Activated naive CD8-positive, alpha-beta T cell treated with anti-CD3 and anti-CD28 coated beads, Interleukin-2, amount 50 U/mL, for 16 hours (primary cell): ENCODE results near the gene NRROS.
"Not testable (repeated sequence)": the region's sequence is repeated elsewhere in the genome, so short reads cannot be mapped to it uniquely, and the experiment has no call there.

ENCODE experiments used
- DNase-seq: peaks from one replicate; pipeline ENCODE4 v3.0.0-alpha.2; 2020; ENCODE audit warnings: low read depth, low spot score

Gene NRROS

DNA sequence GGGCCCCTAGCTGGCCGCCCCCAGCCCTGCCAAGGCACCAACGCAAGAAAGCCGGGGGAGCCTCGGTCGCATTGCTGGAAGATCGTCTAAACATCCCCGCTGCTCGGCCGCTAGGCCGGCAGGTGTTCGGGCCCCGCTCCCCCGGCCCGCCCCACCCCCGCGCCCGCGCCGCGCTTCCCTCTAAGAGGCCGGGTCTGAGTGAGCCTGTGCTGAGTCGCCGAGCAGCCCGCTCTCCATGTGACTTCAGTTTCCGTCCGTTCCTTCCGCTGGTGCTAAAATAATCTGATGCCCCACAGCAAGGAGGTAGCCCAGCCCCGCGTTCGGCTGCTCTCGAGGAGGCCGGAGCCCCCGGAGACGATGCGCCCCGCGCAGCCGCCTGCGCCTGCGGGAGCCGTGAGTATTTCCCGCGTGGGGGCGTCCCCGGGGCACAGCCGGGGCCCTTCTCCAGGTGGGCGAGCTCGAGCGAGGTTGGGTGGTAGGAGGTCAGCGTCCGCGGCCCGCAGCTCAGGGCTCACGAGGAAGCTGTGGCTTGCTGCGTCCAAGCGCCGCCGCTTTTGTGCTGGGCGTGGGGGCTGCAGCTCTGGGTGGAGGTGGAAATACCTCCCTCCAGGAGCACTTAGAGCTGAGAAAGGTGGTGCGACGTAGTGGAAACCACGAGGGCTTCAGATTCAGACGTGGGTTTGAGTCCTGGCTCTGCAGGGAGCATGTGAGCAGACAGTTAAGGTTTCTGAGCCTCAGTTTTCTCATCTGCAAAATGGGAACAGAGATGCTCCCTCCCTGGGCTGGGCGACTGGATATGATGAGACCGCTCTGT is at the start of gene NRROS:
NRROS (plus strand) TSS at position 212 of the 814 bp plus-strand sequence. CDS start 14,846 bp downstream, outside the sequence.
- DNase-seq, result no peak

DNA sequence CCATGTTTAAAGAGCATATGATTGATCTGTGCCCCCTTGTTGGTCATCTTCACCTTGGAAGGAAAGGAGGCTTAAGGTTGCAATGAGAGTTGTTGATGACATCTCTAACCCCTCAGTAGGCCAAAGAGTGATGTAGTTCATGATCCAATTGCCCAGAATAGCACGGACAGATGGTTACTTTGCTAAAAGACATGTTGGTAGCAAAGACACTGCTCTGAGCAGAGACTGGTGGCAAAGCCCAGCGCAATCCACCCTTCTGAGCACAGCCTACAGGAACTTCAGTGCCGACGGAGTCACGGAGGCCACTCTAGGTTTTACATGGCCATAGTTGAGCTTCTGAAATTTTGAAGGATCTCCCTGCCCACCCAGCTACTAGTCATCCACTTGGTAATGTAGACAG is 49.2 kb upstream of the NRROS start:
- DNase-seq, result no peak

DNA sequence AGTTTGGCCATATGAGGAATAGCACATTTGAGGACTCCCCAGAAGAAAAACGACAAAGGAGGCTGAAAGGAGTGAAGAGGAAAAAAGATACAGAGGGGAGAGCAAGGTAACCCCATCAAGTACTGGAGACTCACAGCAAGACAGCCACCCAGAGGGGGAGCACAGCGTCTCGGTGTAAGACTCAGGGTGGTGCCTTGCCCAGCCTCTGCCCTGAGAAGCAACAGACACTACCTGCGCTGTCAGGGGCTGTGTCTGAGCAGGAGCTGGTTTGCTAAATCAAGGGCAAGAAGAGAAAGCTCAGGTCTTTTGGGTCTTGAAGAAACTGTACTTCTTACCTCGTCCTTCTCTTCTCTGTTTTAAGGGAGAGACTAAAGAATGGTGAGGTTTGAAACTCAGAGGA is 43.1 kb upstream of the NRROS start:
- DNase-seq, result no peak

DNA sequence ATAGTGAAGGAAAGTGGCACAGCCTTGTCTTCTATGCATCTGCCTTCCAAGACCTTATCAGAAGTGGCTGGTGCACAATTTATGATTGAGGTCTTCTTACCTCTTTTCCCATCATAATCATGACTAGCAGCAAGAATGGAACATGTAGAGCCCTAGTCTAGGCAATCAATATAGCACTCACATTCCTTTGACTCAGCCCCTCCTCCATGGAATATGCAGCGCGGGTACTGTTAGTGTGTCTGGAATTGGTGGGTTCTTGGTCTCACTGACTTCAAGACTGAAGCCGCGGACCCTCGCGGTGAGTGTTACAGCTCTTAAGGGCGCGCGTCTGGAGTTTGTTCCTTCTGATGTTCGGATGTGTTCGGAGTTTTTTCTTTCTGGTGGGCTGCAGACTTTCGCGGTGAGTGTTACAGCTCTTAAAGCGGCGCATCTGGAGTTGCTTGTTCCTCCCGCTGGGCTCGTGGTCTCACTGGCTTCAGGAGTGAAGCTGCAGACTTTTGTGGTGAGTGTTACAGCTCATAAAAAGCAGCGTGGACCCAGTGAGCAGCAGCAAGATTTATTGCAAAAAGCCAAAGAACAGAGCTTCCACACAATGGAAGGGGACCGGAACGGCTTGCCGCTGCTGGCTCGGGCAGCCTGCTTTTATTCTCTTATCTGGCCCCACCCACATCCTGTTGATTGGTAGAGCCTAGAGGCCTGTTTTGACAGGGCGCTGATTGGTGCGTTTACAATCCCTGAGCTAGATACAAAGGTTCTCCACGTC is 41.3 kb upstream of the NRROS start:
- not testable (repeated sequence) for DNase-seq

DNA sequence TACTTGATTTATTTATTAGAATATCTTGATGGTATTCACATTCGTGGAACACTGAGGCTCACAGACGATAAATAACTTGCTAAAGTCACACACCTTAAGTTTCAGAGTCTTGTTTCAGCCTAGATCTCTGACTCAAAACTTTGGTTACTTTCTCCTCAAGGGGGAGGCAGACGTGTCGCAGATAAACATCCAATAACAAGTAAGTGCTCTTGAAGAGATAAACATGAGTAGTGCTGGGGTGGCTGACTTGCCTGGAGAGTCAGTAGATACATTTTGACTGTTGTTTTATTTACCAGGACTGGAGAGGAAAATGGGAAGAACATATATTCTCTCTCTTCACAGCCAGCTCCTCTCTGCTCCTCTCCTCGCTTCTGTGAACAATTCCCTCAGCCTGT is 39.8 kb upstream of the NRROS start:
- no peak for DNase-seq

DNA sequence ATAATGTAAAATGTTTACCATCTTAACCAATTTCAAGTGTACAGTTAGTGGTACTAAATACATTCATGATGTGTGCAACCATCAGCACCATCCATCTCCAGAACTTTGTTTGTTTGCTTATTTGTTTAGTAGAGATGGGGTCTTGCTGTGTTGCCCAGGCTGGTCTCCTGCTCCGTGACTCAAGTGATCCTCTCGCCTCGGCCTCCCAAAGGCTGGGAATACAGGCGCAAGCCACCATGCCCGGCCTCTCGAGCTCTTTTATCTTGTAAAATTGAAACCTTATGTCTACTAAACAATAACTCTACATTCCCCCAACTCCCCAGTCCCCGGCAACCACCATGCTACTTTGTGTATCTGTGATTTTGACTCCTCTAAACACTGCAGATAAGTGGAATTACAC is 39.1 kb upstream of the NRROS start:
- no peak for DNase-seq

DNA sequence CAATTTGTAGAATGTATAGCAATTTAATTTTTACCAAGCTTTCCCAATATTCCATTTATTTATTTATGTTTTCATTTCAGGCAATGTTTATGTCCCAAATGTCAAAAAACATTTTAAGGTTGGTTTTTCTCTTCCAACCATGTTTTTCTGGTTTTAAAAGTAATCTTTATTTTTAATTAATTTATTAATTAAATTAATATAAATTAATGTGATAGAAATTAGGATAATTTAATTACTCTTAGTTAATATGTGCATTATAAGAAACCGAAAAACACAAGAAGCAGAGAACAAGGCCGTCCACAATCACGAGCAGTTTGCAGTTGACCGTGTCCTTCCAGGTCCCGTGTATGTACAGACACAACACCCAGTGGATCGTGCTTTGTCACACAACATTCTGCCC is 36.8 kb upstream of the NRROS start:
- DNase-seq, result no peak

DNA sequence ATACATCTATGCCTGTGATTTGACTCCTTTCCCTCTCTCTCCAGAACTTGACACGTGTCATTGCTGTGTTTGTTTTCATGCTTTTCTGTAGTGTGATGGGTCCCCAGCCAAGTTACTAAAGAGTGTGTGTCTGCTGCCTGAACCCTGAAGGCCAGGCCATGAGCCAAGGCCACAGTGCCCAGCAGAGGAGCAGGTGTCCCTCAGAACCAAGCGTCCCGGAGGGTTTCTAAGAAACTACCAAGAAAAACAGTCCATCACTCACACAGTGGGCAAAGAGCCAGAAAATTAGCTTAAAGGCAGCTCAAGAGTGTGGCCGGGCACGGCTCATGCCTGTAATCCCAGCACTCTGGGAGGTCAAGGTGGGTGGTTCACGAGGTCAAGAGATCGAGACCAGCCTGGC is 35.8 kb upstream of the NRROS start:
- no peak for DNase-seq

DNA sequence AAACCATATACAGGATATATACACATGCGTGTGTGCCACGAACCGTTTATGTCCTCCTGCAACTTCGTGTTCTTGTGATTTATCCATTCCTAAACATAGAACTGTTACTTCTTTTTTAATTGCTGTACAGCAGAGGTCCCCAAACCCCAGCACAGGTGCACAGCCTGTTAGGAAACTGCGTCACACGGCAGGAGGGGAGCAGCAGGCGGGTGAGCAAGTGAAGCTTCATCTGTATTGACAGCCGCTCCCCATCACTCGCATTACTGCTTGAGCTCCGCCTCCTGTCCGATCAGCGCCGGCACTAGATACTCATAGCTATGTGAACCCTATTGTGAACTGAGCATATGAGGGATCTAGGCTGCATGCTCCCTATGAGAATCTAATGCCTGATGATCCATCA is 34.9 kb upstream of the NRROS start:
- DNase-seq, result no peak

DNA sequence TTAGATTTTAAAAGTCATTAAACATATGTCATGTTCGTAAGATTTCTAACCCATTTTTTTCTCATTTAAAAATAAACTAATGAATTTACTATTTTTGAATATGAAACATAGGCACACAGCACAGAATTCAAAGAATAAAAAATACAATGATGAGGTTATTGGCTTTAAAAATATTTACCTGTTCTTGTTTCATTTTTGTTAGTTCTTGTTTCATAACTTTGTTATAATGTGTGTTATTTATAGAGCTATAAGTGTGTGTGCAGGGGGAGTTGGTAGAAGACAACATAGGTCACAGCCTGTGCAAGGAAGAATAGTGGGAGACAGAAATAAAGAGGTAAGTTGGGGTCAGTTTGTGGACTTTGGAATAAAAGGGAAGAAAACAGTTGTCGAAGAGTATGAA is 30.8 kb upstream of the NRROS start:
- DNase-seq, result no peak

DNA sequence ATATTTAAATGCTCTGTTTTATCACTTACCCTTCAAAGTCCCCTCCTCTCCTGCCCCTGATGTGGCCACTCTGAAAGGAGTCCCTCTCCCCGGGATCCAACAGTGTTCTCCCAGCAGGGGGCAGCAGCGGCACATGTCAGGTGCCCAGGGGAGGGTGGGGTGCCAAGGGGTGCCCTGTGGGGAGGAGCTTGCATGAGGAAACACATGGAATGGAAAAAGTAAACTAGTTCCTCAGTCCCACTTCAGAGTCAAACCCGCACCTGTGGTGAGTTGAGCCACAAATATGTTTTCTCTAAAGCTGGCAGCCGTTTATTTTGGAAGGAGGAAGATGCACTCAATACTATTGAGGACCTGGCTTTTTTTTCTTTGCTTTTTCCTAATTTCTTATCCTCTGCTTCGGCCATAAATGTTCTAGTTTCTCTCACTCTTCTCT is 30.1 kb upstream of the NRROS start:
- peak; percentile 87 for DNase-seq

DNA sequence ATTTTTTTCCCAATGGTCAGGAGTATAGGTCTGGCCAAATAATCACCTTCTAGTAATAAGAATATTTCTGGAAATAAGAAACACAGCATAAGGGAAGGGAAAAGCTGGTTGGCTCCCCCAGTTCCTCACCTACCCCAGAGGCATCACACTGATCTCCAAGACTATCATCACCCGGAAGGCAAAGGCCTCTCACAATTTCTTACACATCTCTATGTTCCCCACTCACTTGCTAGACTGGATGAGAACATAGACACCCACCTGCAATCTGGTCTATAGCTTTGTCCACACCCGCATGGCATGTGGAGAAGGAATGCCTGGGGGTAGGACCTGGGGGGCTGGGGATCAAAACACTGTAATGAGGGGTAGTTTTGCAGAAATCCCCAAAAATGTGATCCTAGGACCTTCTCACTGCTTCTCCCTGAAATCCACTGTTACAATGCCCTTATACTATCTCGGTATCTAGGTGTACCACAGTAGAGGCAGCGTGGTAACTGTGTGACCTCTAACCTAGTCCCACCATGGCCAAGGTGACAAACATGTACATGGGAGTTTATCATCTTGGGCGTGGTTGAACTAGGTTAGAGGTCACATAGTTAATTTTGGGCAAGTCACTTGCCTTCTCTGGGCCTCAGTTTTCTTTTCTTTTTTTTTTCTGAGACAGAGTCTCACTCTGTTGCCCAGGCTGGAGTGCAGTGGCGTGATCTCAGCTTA is 29.5 kb upstream of the NRROS start:
- DNase-seq, result no peak

DNA sequence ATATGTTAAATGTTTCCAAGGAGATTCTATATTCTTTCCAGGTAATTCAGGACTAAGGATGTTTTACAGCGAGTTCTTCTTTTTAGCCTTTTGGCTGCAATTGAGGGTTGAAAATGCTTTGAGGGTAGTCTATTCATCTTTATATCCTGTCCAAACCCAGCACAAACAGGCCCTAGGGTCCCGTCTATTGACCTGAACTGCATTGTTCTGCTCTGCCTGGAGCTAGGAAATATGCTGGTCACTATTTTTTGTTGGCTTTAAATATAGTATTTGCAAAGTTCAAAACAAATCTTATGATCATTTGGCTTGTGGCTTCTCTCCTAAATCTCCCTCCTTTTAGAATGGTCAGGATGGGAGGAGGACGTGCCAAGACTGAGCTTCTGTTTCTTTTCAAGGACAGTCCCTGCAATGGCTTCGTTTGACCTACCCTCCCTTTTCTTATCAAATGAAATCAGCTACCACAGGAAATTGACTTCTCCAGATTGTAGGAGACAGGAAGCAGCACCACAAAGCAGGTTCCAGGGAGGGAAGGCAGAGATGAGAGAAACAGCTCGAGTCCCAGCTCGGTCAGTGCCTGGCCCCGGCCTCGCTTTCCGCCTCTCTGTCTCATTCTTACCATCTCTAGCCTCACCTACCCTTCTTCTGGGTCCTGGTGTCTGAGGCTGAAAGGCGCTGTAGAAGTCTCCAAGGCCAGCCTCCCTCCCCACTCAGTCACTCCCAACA is 27.6 kb upstream of the NRROS start:
- DNase-seq, result no peak

DNA sequence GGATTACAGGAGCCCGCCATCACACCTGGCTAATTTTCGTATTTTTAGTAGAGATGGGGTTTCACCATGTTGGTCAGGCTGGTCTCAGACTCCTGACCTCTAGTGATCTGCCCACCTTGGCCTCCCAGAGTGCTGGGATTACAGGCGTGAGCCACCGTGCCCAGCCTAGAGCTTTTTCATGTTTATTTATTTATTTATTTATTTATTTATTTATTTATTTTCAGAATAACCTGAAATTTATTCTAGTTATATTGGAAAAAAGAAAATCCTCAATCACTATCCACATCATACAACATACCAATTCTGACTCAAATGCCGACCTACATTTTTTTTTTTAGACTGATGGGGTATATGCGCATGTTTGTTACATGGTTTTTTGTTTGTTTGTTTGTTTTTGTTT is 24.3 kb upstream of the NRROS start:
- DNase-seq, result not testable (repeated sequence)

DNA sequence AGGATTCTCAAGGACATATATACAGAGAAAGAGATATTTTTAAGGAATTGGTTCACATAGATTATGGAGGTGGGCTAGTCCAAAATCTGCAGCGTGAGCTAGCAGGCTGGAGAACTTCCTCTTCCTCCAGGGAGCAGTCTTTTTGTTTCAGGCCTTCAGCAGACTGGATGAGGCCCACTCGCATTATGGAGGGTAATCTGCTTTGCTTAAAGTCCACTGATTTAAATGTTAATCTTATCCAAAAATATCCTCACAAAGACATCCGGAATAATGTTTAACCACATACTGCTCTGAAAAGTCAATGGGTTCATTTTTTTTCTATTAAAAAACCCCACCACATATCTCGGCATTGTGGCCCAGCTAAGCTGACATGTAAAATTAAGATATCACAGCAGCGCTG is 22.2 kb upstream of the NRROS start:
- DNase-seq, result no peak

DNA sequence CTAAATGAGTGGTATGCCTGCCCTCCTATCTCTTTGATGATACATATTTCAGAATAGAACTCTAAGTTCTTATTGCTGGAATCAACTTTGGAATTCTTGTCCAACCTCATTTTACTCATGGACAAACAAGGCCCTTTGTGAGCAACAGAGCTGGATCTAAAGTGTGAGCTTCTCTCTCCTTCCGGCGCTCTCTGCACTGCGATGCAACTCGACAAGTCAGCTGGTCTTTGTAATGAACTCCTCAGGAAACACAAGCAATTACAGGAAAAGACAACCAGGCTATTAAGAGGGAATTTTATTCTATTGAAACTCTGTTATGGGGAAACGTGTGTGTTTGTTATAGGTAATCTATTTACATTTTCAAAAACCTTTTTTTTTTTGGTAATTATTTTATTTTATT is 20.3 kb upstream of the NRROS start:
- no peak for DNase-seq

DNA sequence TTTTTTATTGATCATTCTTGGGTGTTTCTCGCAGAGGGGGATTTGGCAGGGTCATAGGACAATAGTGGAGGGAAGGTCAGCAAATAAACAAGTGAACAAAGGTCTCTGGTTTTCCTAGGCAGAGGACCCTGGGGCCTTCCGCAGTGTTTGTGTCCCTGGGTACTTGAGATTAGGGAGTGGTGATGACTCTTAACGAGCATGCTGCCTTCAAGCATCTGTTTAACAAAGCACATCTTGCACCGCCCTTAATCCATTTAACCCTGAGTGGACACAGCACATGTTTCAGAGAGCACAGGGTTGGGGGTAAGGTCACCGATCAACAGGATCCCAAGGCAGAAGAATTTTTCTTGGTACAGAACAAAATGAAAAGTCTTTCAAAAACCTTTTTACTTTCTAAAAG is 19.9 kb upstream of the NRROS start:
- not testable (repeated sequence) for DNase-seq

DNA sequence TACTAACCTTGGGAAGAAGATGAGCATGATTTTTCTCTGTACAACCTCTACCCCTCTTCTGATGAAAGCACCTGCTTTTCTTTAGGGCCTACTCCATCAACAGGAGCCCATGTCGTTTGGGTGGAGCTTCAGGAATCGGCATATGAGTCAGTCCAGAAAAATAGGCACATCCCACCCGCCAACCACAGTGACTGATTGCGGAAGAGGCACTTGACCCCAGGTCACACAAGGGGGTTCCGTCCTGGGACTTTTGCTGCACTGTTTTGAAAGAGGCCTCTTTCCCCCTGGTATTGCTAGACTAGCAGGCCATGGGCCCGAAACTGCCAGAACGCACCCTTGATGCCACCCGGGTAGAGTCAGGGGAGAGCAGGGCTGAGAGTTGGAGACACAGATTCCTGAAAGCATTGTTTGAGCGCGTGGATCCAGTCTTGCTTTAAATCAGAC is 19.3 kb upstream of the NRROS start:
- DNase-seq, result no peak

DNA sequence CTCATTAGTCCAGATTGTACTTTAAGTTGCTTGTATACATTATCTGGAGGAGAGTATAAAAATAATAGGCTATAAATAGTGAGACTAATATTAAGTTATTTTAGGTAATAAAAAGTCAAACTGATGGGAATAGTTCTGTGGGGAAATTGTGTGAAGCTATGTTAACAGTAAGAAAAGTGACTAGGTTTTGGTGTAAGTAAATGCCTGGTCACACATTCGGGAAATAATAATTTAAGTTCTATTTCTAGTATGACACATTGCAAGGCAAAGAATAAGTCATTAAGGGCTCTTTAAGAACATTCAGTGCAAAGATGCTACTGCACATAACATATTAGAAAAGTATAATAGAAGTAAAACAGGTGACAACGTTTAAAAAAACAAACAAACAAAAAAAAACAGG is 18.8 kb upstream of the NRROS start:
- no peak for DNase-seq

DNA sequence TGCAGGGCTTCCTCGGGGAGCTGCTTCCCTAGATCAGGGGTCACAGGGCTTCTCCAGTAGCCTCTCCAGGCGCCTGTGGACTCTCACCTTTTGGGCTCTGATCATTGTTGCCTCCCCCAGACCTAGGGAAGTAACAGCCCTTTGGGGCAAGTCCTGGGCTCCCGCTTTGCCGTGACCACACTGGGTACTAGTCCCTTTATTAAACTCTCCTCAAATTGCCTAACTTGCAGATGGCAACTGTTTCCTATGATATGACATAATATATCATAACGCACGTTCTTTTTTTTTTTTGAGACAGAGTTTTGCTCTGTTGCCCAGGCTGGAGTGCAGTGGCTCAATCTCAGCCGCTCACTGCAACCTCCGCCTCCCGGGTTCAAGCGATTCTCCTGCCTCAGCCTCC is 17.9 kb upstream of the NRROS start:
- DNase-seq, result no peak

DNA sequence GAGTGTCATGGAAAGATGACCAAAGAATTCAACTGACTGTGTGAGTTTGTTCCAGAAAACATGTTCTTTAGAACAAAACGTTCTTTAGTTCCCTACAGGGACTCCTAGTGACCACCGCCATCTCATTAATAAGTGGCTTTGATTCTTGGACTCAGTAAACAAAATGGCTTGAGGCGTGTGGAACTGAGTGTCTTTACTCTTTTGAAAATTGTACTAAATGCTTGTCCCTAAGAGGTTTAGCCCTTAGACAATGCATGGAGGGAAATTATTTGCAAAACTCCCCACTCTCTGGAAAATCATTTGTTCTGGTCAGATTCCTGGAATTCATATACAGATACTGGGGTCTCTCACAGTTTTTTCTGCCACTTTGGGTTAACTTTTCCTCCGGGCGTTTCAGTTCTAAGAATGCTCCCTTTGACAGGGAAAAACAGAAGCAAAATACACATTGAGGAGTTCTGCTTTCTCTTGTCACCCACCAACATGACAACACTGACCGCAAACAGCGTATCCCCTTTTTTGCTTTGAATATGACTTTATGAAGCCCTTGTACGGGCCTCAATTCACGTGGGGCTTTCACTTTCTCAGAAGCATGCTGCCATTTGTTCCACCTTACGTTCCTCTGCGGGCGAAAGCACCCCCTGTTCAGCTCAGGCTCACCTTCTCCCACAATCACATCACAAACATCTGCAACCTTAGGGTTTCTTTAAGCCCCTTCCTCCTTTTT is 15.3 kb upstream of the NRROS start:
- DNase-seq, result peak; percentile 22
